ENCODE results near the gene KLHL18.
A peak's percentile ranks its signal among the peaks of the same experiment; 100 is the strongest.
"Not testable (repeated sequence)": the region's sequence is repeated elsewhere in the genome, so short reads cannot be mapped to it uniquely, and the experiment has no call there.

The KLHL18 gene

DNA sequence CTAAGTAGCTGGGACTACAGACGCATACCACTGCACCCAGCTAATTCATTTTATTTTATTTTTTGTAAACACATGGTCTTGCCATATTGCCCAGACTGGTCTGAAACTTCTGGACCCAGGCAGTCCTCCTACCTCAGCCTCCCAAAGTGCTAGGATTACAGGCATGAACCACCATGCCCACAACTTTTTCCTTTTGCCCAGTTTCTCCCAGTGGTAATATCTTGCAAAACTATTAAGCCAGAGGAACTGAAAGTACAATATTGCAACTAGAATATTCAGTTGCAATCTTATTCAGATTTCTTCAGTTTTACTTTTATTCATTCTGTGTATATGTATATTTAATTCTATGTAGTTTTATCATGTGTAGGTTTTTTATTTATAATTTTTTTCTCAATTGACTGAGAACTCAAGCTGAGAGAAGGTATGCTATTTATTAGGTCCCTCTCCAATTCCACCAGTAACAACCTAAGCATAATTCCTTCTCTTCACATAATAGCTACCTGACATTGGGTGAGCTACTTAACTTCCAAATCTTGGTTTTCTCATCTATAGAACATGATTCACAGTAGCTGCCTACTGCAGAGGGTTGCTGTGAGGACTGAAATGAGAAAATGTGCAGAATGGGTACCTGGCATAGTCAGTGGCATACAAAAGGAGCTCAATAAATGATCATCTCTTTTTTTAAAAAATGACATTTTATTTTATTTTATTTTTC, 30.8 kb downstream of the KLHL18 start:
- no peak for DNase-seq (ENCODE audit: low read depth in 2 of 2)

DNA sequence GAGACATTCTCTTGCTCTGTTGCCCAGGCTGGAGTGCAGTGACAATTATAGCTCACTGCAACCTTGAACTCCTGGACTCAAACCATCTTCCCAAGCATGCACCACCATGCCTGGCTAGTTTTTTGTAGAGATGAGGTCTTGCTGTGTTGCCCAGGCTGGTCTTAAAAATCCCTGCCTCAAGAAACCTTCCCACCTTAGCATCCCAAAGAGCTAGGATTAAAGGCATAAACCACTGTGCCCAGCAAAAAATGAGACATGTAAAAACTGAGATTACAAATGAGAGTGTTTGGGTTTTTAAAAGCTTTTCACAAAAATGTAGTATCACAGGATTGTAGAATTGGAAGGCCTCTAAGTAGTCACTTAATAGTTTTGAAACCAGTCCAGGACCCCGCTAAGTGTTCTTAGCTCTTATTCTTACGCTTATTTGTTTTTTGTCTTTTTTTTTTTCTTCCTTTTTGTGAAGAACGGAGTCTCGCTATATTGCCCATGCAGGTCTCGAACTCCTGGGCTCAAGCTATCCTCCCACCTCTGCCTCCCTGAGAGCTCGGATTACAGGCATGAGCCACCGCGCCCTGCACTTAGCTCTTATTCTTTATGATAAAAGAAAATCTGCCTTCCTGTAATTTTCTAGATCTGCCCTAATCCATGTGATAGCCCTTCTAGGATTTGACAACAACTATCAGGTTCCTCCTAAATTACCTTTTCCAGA, 31.5 kb downstream of the KLHL18 start:
- DNase-seq (ENCODE audit: low read depth in 2 of 2) = no peak

DNA sequence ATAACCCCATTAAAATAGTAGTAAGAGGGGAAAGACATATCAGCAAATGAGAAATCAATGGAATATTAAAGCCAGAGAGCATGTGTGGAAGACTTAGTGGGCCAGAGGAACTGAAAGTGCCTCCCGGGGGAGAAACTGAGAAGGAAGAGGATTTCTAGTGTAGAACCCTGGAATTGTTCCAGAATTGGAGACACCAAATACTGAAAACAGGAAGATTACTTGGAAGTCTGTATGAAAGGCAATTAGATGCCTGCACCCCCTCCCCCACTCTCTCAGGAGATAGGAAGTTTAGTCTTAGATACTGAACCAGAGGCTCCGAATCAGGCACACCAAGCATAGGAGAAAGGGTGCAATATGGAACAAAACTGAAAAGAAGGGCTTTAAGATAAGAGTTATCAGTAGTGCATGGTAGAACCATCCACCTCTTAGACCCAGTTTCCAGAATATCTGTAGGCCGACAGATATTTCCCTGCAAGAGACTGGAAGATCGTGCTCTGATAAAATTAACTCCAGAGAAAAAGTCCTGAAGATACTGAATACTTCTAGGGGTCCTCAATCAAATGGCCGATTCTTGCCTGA, 32.4 kb downstream of the KLHL18 start:
- DNase-seq (ENCODE audit: low read depth in 2 of 2) = no peak

DNA sequence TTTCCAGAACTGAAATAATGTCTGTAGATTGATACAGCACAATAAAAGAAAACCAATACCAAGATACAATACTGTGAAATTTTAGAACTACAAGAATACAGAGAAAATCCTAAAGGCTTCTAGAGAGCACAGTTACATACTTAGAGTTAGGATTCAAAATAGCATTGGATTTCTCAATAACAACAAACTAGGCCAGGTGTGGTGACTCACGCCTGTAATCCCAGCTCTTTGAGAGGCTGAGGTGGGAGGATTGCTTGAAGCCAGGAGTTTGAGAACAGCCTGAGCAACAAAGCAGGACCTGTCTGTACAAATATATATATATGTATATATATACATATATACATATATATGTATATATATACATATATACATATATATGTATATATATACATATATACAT, 33.4 kb downstream of the KLHL18 start:
- DNase-seq (ENCODE audit: low read depth in 2 of 2) = not testable (repeated sequence)

- DNase-seq (ENCODE audit: low read depth in 2 of 2) = no peak
These were observed 36.2 kb downstream of the KLHL18 start for GRCh38 chr3:47318916-47319315.

DNA sequence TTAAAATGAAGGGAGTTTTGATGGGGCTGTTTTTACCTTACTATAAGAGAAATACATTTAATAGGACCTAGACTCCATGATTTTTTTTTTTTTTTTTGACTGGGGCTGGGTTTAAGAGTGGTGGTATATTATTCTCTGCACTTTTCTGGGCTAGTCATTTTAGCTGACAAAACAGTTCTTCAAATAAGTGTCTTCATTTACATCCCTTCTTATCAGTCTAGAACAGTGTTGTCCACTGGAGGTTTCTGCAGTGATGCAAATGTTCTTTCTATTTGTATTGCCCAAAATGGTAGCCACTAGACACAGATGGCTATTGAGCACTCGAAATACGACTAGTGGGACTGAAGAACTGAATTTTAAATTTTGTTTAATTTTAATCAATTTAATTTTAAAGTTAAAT, 37.2 kb downstream of the KLHL18 start:
- no peak for DNase-seq (ENCODE audit: low read depth in 2 of 2)

- no peak for DNase-seq (ENCODE audit: low read depth in 2 of 2)
These were observed 40.9 kb downstream of the KLHL18 start for GRCh38 chr3:47323431-47324277.

- peak in 1 of 2 donors; percentile 5 for DNase-seq (ENCODE audit: low read depth in 2 of 2)
These were observed 41.6 kb downstream of the KLHL18 start for GRCh38 chr3:47324278-47324865.

DNA sequence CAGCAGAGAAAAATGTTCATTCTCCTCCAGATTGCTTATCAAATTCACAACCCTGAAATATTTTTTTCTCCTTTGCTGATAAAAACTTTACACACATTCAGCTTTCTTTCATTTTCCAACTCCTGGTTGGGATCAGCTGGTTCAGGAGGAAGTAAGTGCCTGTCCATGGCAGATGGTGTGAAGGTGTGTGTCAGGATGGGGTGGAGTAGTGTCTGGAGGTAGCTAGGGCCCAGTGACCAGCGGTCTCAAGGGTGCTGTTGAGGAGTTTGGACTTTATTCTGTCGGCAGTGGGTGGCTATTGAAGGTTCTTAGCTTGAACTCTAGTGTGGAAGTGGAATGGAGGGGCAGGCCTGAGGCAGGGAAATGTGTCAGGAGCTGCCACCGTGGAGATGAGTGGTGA, 51.2 kb downstream of the KLHL18 start:
- DNase-seq (ENCODE audit: low read depth in 2 of 2) = no peak

DNA sequence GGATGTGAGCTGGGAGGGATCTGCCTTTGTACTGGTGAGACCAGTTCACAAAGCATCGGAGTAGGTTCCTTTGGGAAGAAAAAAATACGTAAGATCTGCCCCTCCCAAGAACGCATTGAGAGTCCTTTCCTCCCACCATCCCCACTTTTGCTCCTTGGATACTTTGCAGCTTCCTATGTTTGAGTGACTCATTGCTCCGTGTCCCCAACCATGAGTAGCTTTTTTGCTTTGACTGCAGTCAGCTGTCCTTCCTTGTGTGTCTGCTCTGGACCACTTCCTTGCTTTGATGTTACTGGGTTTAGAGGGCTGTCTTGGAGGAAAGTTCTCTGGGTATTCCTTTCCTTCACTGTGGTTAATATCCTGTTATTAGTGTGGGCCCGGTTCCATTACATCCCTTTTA, 54.9 kb downstream of the KLHL18 start:
- DNase-seq (ENCODE audit: low read depth in 2 of 2) = no peak

GRCh38 chr3:47339951-47340350, 57.2 kb downstream of the KLHL18 start:
- no peak for DNase-seq (ENCODE audit: low read depth in 2 of 2)

- DNase-seq (ENCODE audit: low read depth in 2 of 2) = no peak
These were observed 58.1 kb downstream of the KLHL18 start for GRCh38 chr3:47340866-47341265.

DNA sequence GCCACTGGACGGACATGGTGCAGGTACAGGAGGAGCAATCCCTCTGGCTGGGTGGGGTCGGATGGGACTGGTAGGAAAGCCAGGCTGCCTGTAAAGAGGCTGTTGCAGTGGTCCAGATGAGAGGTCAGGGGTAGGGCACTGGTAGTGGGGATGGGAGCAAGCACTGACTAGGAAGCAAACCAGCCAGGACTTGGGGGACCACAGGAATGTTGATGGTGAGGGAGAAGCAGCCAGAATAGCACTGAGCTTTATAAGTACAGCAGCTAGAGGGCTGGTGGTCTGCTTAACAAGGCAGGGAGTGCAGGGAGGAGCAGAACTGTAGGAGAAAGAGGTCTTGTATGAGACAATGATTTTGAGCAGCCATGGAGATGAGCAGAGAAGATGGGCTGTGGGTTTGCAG, 59.4 kb downstream of the KLHL18 start:
- DNase-seq (ENCODE audit: low read depth in 2 of 2) = no peak

GRCh38 chr3:47342812-47343211, 60.1 kb downstream of the KLHL18 start:
- DNase-seq (ENCODE audit: low read depth in 2 of 2) = no peak

DNA sequence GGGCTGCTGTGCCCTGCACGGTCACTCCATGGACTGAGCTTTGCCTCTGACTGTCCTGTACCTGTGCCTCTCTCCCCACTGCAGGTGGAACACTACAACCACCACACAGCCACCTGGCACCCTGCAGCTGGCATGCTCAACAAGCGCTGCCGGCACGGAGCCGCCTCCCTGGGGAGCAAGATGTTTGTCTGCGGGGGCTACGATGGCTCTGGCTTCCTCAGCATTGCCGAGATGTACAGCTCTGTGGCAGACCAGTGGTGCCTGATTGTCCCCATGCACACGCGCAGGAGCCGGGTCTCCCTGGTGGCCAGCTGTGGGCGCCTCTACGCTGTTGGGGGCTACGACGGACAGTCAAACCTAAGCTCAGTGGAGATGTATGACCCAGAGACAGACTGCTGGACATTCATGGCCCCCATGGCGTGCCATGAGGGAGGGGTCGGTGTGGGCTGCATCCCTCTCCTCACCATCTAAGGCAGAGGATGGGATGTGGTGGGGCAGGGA, 60.8 kb downstream of the KLHL18 start:
- no peak for DNase-seq (ENCODE audit: low read depth in 2 of 2)

DNA sequence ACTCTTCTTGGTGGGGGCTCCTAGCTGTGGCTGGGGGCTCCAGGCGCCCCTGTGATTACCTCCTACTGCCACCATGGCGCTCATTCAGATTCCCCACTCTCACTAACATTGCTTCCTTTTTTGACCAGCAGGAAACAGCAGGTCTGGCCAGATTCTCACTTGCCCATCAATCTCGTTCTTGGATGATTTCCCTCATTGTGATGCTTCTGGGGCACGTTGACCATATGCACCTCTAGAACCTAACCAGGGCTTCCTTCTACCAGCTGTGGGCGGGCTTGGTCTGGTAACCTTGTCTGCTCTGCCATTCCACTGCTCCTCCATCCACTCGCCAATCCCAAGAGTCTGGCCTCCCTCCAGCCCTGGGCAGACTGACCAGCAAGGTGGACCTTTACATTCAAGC, 62.2 kb downstream of the KLHL18 start:
- no peak for DNase-seq (ENCODE audit: low read depth in 2 of 2)

- DNase-seq (ENCODE audit: low read depth in 2 of 2) = no peak
These were observed 64.6 kb downstream of the KLHL18 start for GRCh38 chr3:47347217-47347801.

- no peak for DNase-seq (ENCODE audit: low read depth in 2 of 2)
These were observed 65.8 kb downstream of the KLHL18 start for GRCh38 chr3:47348411-47349154.

GRCh38 chr3:47355010-47355409, 72.3 kb downstream of the KLHL18 start:
- DNase-seq (ENCODE audit: low read depth in 2 of 2) = no peak

DNA sequence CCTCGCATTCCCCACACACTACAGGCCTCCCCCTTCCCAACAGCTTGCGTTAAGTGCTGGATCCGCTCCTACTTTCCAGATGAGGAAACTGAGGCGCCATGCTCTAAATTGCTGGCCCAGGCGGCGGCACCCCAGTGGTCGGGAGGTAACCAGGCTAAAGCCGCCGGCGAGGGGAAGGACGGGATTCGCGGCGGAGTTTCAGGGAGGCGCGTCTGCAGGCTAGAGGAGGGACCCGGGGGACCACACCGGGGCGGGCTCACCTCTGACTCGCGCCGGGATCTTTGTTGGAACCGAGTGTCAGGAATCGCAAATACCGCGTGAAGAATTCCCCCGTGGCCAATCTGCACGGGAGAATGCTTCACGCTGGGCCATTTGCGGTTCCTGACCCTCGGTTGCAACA, 73.5 kb downstream of the KLHL18 start:
- no peak for DNase-seq (ENCODE audit: low read depth in 2 of 2)

DNA sequence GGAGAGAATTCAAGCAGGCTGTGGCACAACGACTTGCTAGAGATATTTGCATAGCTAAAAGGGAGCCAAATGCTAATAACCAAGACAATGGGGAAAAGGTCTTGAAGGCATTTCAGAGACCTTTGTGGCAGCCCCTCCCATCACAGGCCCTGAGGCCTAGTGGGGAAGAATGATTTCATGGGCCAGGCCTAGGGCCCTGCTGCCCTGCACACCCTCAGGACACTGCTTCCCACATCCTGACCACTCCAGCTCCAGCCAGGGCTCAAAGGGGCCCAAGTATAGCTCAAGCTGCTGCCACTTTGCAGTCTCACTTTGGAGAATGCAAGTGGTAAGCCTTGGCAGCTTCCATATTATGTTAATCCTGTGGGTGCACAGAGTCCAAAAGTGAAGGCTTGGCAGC, 76.6 kb downstream of the KLHL18 start:
- DNase-seq (ENCODE audit: low read depth in 2 of 2) = no peak

Data from stimulated activated CD8-positive, alpha-beta memory T cell treated with anti-CD3 and anti-CD28 coated beads, Interleukin-15, amount 100 ng/mL, for 4 hours (primary cell).